Esophagus muscularis mucosa (tissue), 4 donors: ENCODE data around the gene RHBDF2. TPM values are rescaled to one million over a fixed set of nuclear protein-coding genes. Genes with fewer than 3 reads are reported as not detected.
"Not testable (repeated sequence)": the region's sequence is repeated elsewhere in the genome, so short reads cannot be mapped to it uniquely, and the experiment has no call there.

Experiments
- DNase-seq: peaks from one replicate; pipeline ENCODE4 v3.0.0-alpha.2; 2017; ENCODE audit errors: extremely low spot score
- H3K27ac ChIP-seq, 4 donors: fragments of 200-600 bp; sonication (generic); replicated peaks in 1 of 4; 1 replicate in 3 of 4; 2 replicates in 1 of 4; pipeline ENCODE4 v1.5.1; 2016 to 2019; ENCODE audit warnings: mild to moderate bottlenecking in 1 of 4
- H3K27me3 ChIP-seq, 4 donors: fragments of 200-600 bp; sonication (generic); one replicate each; pipeline versions ENCODE4 v1.5.1 to v1.6.0; 2016 to 2019
- H3K36me3 ChIP-seq, 4 donors: fragments of 200-600 bp; sonication (generic); one replicate each; pipeline ENCODE4 v1.5.1; 2016 to 2019
- H3K4me1 ChIP-seq, 4 donors: fragments of 200-600 bp; sonication (generic); one replicate each; pipeline ENCODE4 v1.5.1; 2016 to 2019
- H3K4me3 ChIP-seq, 4 donors: fragments of 200-600 bp; sonication (generic); 1 replicate in 2 of 4; 2 replicates in 2 of 4; pipeline ENCODE4 v1.5.1; 2016 to 2019; ENCODE audit warnings: mild to moderate bottlenecking in 4 of 4, moderate library complexity in 1 of 4
- H3K9me3 ChIP-seq, 4 donors: fragments of 200-600 bp; sonication (generic); 1 replicate in 3 of 4; 2 replicates in 1 of 4; pipeline ENCODE4 v1.5.1; 2016 to 2019
- EP300 ChIP-seq: sonication (generic); formaldehyde crosslinking; IDR thresholded peaks from one replicate; pipeline ENCODE4 v1.6.1; 2017; ENCODE audit warnings: antibody characterized with exemption
- POLR2A ChIP-seq: fragments of 450-650 bp; IDR thresholded peaks from one replicate; pipeline ENCODE4 v1.6.1; 2017; ENCODE audit warnings: antibody characterized with exemption, moderate library complexity, mild to moderate bottlenecking, low read depth
- POLR2AphosphoS5 ChIP-seq, 2 donors: sonication (generic); formaldehyde crosslinking; IDR thresholded peaks; one replicate each; pipeline ENCODE4 v1.6.1; 2017; ENCODE audit warnings: antibody characterized with exemption in 2 of 2
- WGBS: methylation state at CpG from one replicate; pipeline ENCODE4 v1.1.5; 2018; 5-methylcytosine and 5-hydroxymethylcytosine counted together
- intact Hi-C: fragments of 100-400 bp; cut with DNase I; formaldehyde crosslinking; loops from one replicate; pipeline ENCODE4 v1.15.1; 2023
- total RNA-seq, 4 donors: library from RNA; depleted of rRNA; stranded (reverse); fragments of >200 nt; gene quantifications; one replicate each; pipeline versions ENCODE4 v1.1.0 to v1.2.1, GENCODE V29; 2016
- TF ChIP-seq, protein P1 (sequence below), 3 experiments: fragments of 200-600 bp in 2 of 3; fragments of 450-650 bp in 1 of 3; sonication (generic) in 2 of 3; IDR thresholded peaks; one replicate each; pipeline ENCODE4 v1.5.1; 2017 to 2019; ENCODE audit warnings: antibody characterized with exemption in 3 of 3, mild to moderate bottlenecking in 2 of 3, moderate library complexity in 1 of 3

The RHBDF2 gene
- total RNA-seq, 4 donors from 2014 or later: 12.9 to 22.5 (median 15.4) TPM

DNA sequence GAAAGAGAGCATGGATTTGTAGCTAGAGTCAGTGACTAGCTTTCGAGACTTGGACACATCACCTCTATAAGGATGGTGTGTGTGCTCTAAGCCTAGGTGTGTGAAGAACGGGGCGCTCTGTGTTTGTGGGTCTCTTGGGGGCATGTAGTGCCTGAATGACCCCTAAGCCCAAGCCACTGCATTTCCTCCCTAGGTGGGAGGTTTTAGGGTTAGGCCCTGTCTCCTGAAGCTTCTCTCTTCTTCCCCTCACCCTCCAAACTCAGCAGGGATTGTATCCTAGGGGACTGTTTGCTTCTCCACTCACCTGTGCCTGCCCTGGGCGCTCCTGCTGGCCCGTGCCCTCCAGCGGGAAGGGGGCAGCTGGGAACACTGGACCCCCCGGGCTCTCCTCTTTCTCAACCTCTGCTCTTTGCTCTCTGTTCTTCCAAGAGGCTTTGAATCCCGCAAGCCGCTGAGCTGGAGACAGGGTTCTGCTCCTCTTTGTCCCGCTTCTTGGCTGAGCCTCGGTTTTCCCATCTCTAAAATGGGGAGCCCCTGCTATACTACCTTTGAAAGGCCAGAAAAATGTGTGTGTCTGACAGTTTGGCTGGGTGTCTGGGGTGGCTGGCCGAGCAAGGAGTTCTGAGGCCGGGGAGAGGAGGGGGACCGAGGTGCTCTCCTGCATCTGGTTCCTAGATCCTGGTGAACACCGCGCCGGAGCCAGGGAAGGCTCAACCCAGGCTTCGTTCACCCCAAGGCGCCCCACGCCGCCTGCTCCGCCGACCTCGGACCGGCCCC, 35.5 kb upstream of the RHBDF2 start:
- H3K4me3 ChIP-seq: peak overlapping the region; percentile 55 to 61 (median 56)
- H3K4me1 ChIP-seq: peaks cover 25 to 72% (median 61%) of the 10 kb centered on the region in 4 donors
- H3K36me3 ChIP-seq: no peaks in the 10 kb centered on the region
- 71% methylated on average over 17 of the region's 25 CpGs for WGBS
- intact Hi-C loops: no loop called here
- no peak for DNase-seq
- peaks cover 5 to 53% (median 14%) of the 10 kb centered on the region in 4 donors for H3K27me3 ChIP-seq
- peak overlapping the region; percentile 74 to 84 (median 78) for H3K27ac ChIP-seq
- TF ChIP-seq POLR2AphosphoS5 (IDR thresholded peaks at IDR 0.05) (no peak), POLR2A (no peak)
- no peaks in the 10 kb centered on the region for H3K9me3 ChIP-seq

GRCh38 chr17:76535788-76536510, 34.7 kb upstream of the RHBDF2 start:
- H3K27ac ChIP-seq: peak overlapping the region; percentile 74 to 84 (median 78)
- H3K36me3 ChIP-seq: peaks cover 0 to 3% (median 0%) of the 10 kb centered on the region in 4 donors
- TF ChIP-seq EP300 (no peak), POLR2AphosphoS5 (IDR thresholded peaks at IDR 0.05) (no peak), POLR2A (no peak)
- TF ChIP-seq, protein P1, sequence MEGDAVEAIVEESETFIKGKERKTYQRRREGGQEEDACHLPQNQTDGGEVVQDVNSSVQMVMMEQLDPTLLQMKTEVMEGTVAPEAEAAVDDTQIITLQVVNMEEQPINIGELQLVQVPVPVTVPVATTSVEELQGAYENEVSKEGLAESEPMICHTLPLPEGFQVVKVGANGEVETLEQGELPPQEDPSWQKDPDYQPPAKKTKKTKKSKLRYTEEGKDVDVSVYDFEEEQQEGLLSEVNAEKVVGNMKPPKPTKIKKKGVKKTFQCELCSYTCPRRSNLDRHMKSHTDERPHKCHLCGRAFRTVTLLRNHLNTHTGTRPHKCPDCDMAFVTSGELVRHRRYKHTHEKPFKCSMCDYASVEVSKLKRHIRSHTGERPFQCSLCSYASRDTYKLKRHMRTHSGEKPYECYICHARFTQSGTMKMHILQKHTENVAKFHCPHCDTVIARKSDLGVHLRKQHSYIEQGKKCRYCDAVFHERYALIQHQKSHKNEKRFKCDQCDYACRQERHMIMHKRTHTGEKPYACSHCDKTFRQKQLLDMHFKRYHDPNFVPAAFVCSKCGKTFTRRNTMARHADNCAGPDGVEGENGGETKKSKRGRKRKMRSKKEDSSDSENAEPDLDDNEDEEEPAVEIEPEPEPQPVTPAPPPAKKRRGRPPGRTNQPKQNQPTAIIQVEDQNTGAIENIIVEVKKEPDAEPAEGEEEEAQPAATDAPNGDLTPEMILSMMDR (IDR thresholded peaks at IDR 0.05): no peak
- H3K9me3 ChIP-seq: no peaks in the 10 kb centered on the region
- H3K27me3 ChIP-seq: peaks cover 5 to 61% (median 14%) of the 10 kb centered on the region in 4 donors
- H3K4me3 ChIP-seq: peak overlapping the region; percentile 55 to 61 (median 56)
- intact Hi-C loops: no loop called here
- WGBS: 86% methylated on average over 9 of the region's 19 CpGs
- peaks cover 25 to 72% (median 62%) of the 10 kb centered on the region in 4 donors for H3K4me1 ChIP-seq
- DNase-seq: no peak

GRCh38 chr17:76534831-76535732, 33.9 kb upstream of the RHBDF2 start:
- intact Hi-C loops: no loop called here
- no peak for TF ChIP-seq POLR2A
- TF ChIP-seq, protein P1 (IDR thresholded peaks at IDR 0.05): no peak
- no peak for TF ChIP-seq POLR2AphosphoS5 (IDR thresholded peaks at IDR 0.05)
- TF ChIP-seq EP300: no peak

GRCh38 chr17:76533640-76534359, 32.6 kb upstream of the RHBDF2 start:
- peaks cover 4 to 60% (median 13%) of the 10 kb centered on the region in 4 donors for H3K27me3 ChIP-seq
- 96% methylated on average over 9 of the region's 9 CpGs for WGBS
- H3K36me3 ChIP-seq, intact Hi-C loops, DNase-seq, H3K4me3 ChIP-seq, H3K9me3 ChIP-seq, H3K27ac ChIP-seq: not testable (repeated sequence)
- H3K4me1 ChIP-seq: peaks cover 38 to 74% (median 65%) of the 10 kb centered on the region in 4 donors

More at GRCh38 chr17:76534831-76535732, 33.9 kb upstream of the RHBDF2 start:
- H3K9me3 ChIP-seq: no peaks in the 10 kb centered on the region
- no peak for DNase-seq
- peaks cover 5 to 65% (median 14%) of the 10 kb centered on the region in 4 donors for H3K27me3 ChIP-seq
- no peak overlapping the region for H3K4me3 ChIP-seq
- peaks cover 27 to 72% (median 62%) of the 10 kb centered on the region in 4 donors for H3K4me1 ChIP-seq
- H3K36me3 ChIP-seq: peaks cover 0 to 3% (median 0%) of the 10 kb centered on the region in 4 donors
- 79% methylated on average over 7 of the region's 7 CpGs for WGBS
- H3K27ac ChIP-seq: peak overlapping the region; percentile 18 to 84 (median 53)

- peaks cover 0 to 3% (median 0%) of the 10 kb centered on the region in 4 donors for H3K36me3 ChIP-seq
- peaks cover 43 to 73% (median 67%) of the 10 kb centered on the region in 4 donors for H3K4me1 ChIP-seq
- peak overlapping the region in 3 of 4 donors; percentile 82 to 90 (median 88) for H3K27ac ChIP-seq
- intact Hi-C loops: no loop called here
- DNase-seq: no peak
- WGBS: 84% methylated on average over 8 of the region's 8 CpGs
- no peak overlapping the region for H3K4me3 ChIP-seq
- H3K9me3 ChIP-seq: no peaks in the 10 kb centered on the region
- H3K27me3 ChIP-seq: peaks cover 0 to 62% (median 4%) of the 10 kb centered on the region in 4 donors
- TF ChIP-seq POLR2A (no peak), POLR2AphosphoS5 (IDR thresholded peaks at IDR 0.05) (no peak), EP300 (no peak)
- TF ChIP-seq, protein P1 (IDR thresholded peaks at IDR 0.05): no peak
Measured at GRCh38 chr17:76532072-76532651, 30.9 kb upstream of the RHBDF2 start.
